Erythroblast (primary cell): ENCODE measurements around the gene ARID1B.
"Not testable (repeated sequence)": the region's sequence is repeated elsewhere in the genome, so short reads cannot be mapped to it uniquely, and the experiment has no call there.

ENCODE experiments used
- GATA1 ChIP-seq: IDR thresholded peaks from 2 replicates; pipeline ENCODE4 v1.6.1; 2011; ENCODE audit warnings: low read depth, mild to moderate bottlenecking, control low read depth, low read length, moderate library complexity
- POLR2A ChIP-seq: IDR thresholded peaks from 2 replicates; pipeline ENCODE4 v1.6.1; 2011; ENCODE audit warnings: mild to moderate bottlenecking, low read length

GRCh38 chr6:156945789-156946172 is 168.6 kb downstream of the ARID1B start:
- not testable (repeated sequence) for TF ChIP-seq POLR2A, GATA1
